ENCODE measurements around the gene SLC25A21.
"Not testable (repeated sequence)": the region's sequence is repeated elsewhere in the genome, so short reads cannot be mapped to it uniquely, and the experiment has no call there.

SLC25A21 gene

DNA sequence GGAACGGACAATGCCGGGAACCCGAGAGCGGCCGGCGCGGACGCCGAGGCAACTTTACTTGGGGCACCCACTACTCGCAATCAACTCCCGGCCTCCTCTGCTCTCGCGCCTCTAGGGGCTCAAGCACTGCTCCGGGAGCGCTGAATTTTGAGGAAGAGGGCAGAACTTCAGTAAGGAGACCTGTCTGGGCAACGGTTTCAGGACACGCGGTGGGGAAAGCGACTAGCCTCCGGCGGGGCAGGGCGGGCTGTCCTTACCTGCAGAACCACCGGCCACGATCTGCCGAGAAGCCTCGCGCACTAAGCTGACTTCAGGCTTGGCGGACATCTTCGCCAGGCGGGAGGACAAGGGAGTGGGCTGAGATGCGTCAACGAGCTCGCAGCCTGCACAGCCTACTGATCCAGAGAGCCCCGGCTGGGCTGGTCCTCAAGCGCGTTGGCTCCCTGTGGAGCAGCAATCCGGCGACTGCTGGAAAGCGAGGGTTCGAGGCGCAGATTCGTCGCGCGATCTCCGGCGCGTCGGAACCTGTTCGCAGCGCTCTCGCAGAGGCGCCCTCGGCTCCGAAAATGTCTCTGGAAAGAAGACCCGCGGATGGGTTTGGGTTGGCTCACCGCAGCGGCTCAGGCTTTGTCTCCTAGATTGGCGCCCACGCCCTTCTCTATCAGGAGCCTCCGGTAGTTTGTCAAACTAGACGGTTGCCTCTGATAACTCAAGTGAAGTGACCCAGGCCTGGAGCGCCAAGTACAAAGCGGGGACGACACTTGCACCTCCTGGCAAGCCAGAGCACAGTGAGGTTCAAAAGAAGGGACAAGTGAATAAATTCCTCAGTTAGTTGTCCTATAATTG is at the start of gene SLC25A21:
SLC25A21 (minus strand) TSS at position 583 of the 846 bp plus-strand sequence.
- peak; percentile 83 for DNase-seq (ENCODE audit: low read depth)

DNA sequence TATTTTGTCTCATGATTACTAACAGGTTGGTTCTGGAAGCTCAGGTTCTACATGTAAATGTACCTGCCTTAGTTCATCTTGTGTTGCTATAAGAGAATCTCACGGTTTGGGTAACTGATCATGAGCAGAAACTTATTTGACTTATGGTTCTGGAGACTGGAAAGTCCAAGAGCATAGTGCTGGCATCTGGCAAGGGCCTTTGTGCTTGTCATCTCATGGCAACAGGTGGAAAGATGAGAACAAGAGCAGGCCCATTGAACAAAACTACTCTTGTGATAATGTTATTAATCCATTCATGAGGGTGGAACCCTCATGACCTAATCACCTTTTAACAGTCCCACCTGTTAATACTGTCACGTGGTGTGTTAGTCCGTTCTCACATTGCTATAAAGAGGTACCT is 48.7 kb upstream of the SLC25A21 start:
- DNase-seq (ENCODE audit: low read depth): no peak

DNA sequence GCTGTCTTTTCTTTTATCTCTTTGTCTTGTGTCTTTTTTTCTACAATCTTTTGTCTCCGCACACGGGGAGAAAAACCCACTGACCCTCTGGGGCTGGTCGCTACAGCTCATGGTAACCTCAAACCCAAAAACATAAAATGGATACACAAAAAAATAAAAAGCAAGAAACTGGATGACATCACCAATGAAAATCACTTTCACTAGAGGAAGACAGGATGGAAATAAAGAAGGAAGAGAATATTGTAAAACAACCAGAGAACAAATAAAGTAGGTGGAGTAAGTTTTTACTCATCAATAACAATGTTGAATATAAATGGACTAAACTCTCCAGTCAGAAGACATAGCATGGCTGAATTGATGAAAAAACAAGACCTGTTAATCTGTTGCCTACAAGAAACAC is 42.9 kb upstream of the SLC25A21 start:
- no peak for DNase-seq (ENCODE audit: low read depth)

DNA sequence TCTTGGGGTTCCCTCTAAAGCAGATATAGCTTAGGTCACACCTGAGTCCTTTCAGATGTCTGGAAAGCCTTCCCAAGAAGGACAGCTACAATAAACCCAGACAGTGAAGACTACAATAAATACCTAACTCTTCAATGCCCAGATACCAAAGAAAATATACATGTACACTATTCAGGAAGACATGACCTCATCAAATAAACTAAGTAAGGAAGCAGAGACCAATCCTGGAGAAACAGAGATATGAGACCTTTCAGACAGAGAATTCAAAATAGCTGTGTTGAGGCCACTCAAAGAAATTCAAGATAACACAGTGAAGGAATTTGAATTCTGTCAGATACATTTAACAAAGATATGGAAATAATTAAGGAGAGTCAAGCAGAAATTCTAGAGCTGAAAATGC is 40.6 kb upstream of the SLC25A21 start:
- DNase-seq (ENCODE audit: low read depth): no peak

DNA sequence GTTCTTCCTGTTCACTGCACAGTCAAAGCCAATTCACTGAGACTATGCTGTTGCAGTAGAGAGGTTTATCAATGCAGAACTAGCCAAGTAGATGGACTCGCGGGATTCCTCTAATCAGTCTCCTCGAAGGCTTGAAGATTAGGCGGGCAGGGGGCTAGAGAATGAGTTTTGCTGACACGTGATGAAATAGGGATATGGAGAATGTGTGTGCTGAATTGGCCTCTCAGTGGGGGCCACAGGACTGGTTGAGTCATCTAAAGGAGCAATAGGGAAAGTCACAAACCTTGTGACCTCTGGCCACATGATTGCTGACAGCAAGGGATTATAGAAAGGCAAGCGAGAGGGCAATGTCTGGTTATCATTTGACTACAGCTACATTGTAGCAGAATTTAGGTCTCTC is 38.0 kb upstream of the SLC25A21 start:
- no peak for DNase-seq (ENCODE audit: low read depth)

DNA sequence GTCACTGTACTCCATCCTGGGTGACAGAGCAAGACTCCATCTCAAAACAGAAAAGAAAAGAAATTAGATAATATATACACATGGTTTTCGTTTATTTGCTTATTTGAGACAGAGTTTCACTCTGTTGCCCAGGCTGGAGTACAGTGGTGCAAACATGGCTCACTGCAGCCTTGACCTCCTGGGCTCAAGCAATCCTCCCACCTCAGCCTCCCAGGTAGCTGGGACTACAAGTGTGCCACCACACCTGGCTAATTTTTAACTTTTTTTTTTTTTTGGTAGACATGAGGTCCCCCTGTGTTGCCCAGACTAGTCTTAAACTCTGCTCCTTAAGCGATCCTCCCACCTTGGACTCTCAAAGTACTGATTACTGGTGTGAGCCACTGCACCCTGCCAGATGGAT is 37.2 kb upstream of the SLC25A21 start:
- not testable (repeated sequence) for DNase-seq (ENCODE audit: low read depth)

DNA sequence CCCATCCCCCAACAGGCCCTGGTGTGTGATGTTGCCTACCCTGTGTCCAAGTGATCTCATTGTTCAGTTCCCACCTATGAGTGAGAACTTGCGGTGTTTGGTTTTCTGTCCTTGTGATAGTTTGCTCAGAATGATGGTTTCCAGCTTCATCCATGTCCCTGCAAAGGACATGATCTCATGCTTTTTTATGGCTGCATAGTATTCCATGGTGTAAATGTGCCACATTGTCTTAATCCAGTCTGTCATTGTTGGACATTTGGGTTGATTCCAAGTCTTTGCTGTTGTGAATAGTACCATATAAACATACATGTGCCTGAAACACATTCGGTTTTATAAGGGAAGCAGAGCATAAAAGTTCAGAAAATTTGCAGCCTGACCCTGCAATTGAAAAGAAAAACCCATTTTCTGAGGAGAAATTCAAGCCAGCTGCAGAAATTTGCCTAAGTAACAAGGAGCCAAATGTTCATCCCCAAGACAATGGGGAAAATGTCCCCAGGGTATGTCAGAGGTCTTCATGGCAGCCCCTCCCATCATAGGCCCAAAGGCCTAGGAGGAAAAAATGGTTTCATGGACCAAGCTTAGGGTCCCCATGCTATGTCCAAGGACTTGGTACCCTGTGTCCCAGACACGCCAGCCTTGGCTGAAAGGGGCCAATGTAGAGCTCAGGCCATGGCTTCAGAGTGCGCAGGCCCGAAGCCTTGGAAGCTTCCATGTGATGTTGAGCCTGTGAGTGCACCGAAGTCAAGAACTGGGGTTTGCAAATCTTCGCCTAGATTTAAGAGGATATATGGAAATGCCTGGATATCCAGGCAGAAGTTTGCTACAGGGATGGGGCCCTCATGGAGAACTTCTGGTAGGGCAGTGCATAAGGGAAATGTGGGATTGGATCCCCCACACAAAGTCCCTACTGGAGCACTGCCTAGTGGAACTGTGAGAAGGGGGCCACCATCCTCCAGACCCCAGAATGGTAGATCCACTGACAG is 33.5 kb upstream of the SLC25A21 start:
- not testable (repeated sequence) for DNase-seq (ENCODE audit: low read depth)

DNA sequence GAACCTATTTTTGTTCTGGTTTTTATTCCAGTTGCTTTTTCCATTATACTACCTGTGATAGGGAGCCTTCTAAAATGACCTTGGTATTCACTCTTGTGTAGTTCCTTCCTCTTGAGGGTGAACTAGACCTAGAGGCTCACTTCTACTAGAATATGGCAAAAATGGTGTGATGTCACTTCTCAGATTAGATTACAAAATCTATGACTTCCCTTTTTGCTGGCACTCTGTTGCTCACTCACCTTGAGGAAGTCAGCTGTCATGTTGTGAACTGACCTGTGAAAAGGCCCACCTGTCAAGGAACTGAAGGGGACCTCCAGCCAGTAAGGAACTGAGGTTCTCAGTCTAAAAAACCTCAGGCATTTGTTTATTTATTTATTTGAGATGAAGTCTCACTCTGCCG is 31.0 kb upstream of the SLC25A21 start:
- no peak for DNase-seq (ENCODE audit: low read depth)

DNA sequence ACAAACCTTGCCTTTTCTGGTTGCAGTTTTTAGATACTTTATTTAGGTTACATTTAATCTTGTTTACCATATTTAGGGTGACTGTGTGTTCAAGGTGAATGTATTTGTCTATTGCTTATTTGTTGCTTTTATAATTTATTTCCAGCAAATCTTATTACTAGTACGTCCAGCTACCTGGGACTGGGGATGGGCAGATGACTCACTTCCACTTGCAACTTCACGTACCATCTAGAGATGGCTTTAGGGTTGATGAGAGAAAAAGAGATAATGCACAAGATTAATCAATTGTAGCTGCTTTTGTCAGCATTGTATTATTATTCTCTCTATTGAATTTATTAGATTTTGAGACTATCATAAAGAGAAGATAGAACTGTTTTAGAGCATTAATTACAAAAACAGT is 30.4 kb upstream of the SLC25A21 start:
- peak; percentile 29 for DNase-seq (ENCODE audit: low read depth)

DNA sequence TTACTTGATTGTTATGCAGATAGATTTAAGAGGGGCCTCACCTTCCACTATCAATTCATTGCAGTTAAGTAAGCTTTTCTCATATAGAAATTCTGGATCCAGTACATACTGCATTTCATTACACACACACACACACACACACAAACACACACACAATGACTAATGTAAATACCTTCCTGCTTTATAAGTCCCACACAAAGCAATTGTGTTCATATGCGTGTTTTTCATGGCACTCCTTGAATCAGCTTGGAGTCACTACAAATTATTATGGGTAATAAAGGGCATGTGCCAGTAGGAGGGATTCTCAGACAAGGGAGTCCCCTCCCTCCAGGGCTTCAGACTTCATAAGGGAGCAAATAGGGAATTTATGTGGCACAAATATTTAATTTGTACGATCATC is 29.9 kb upstream of the SLC25A21 start:
- DNase-seq (ENCODE audit: low read depth): peak; percentile 31

DNA sequence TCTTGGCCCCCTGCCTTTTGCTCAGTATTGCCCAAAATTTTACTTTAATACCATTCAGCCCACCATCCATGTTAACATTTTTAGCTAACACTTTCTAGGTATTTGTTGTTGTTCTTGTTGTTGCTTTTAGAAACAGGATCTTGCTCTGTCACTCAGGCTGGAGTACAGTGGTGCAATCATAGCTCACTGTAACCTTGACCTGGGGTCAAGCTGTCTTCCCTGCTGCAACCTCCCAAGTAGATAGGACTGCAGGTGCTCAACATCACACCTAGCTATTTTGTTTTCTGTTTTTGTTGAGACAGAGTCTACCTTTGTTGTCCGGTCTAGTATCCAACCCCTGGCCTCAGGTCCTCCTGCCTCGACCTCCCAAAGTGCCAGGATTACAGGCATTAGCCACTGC is 29.3 kb upstream of the SLC25A21 start:
- DNase-seq (ENCODE audit: low read depth): no peak

DNA sequence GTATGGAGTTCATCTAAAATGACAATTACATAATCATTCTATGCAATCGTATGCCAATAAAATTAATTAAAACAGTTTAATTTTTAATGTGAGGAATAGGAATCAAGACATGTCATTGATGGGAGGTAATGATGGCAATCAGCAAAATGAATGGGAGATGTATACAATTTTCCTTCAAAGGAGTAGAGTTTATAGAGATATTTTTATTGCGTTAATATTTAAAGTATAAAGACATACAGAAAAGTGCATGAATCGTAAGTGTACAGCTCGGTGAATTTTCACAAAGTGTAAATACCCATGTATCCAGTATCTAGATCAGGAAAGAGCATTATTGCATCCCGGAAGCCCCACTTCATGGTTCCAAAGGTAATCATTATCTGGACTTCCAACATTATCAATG is 26.5 kb upstream of the SLC25A21 start:
- DNase-seq (ENCODE audit: low read depth): no peak

DNA sequence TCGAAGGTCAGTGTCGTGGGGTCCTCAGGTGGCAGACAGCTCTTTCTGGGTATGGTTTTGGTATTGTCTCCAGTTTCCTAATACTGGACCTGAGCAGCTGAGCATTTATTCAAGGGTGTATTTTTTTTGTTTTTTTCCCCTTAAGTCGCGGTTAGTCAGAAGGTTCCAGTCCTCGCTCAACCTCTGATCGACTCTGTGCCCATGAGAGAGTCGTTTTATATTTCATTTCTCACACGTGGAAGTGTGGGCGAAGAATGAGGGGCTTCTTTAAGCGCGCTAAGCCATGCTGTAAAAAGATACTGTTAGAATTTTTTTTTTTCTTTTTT is 25.8 kb upstream of the SLC25A21 start:
- DNase-seq (ENCODE audit: low read depth): no peak

DNA sequence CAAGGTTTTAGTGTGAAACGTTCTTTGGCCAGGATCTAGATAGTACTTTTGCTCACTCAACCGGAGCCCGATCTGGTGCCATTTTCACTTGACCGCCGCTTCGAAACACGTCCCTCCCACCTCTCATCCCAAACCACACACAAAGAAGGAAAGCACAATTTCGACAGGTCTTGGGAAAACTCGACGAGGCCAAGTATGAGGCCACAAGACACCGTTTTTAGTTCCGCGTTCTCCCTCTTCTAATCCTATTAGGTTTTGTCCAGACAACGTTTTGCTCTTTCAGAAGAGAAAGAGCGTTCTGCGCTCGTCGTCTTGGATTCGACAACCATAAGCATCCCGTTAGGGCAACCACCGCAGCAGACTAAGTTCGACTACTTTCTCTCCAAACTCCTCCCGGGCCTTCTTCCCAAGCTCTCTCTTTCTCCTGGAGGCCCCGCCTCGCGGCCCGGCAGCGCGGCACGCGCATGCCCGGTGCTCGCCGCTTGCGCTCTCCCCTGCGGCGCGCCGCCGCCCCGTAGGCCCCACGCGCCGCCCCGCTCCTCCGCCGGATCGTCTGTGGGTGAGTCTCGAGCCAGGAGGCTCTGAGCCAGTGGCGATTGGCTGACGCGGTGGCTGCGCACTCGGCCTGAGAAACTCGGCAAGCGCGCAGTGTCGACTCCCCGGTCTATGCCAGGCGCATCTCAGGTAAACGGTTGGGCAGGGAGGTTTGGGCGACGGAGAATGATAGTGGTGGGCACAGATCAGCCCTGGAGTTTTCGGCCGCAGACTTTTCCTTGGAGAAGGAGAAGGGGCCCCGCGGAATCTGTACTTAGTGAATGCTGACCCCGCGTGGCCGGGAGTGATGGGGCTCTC is 25.2 kb upstream of the SLC25A21 start, which contains the start of gene MIPOL1:
MIPOL1 (plus strand) TSS at position 517 of the 852 bp plus-strand sequence. CDS start 49,952 bp downstream, outside the sequence.
- peak; percentile 91 for DNase-seq (ENCODE audit: low read depth)

DNA sequence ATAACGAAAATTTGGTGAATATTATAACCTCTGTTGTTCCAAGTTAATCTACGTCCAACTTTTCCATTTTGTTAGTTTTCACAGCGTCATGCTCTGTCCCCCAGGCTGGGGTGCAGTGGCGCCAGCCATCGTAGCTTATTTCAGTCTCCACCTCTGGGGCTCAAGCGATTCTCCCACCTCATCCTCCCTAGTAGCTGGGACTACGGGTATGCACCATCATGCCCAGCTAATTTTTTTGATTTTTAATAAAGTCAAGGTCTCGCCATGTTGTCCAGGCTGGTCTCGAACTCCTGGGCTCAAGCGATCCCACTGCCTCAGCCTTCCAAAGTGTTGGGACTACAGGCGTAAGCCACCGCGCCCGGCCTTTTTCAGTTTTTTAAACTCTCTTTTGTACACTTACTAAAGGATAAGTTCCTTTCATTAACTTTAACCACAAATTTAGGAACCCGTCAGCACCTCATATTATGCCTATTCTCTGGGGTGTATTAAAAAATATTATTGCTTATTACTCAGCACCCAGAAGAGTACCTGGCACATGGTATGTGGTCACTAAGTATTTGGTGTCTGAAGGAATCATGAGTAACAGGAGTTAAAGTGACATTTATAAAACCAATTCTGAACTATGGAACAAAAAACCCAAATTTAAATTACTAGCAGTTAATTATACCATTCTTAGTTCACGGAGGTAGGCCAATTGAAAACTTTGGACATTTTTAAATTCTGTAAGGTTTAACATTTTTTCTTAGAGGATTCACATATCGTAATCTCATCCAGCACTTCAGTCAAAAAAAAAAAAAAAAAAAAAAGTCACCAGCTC is 24.4 kb upstream of the SLC25A21 start:
- DNase-seq (ENCODE audit: low read depth): no peak

DNA sequence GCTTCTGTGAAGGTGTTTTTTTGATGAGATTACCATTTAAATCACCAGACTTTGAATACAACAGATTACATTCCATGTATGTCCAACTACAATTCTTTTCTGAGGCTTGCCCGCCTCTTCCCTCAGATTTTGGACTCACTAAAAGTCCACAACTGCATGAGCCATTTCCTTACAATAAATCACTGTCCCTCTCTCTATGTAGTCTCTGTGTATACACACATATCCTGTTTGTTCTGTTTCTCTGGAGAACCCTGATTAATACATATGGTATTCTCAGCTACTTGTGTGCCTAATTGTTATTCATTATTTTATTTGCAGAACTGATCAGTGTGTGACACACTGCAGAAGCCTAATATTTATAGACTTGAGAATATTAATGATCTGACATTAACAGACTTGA is 22.9 kb upstream of the SLC25A21 start:
- DNase-seq (ENCODE audit: low read depth): peak; percentile 12

DNA sequence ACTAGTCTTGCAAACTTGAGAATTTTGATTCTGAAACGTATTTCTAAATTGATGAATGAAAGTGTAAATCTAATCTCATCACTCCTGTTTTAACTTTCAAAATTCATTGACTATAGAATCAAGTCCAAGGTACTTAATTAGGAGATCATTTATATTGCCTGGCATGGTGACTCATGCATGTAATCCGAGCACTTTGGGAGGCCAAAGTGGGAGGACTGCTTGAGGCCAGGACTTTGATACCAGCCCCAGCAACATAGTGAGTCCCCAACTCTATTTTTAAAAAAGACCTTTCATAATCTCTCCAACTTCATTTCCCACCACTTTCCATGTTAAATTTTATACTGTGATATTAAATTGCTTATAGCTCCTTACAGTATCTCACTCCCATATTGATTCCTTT is 22.3 kb upstream of the SLC25A21 start:
- DNase-seq (ENCODE audit: low read depth): no peak

DNA sequence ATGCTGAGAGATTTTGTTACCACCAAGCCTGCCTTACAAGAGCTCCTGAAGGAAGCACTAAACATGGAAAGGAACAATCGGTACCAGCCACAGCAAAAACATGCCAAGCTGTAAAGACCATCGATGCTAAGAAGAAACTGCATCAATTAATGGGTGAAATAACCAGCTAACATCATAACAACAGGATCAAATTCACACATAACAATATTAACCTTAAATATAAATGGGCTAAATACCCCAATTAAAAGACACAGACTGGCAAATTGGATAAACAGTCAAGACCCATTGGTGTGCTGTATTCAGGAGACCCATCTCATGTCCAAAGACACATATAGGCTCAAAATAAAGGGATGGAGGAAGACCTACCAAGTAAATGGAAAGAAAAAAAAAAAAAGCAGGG is 17.3 kb upstream of the SLC25A21 start:
- DNase-seq (ENCODE audit: low read depth): not testable (repeated sequence)

DNA sequence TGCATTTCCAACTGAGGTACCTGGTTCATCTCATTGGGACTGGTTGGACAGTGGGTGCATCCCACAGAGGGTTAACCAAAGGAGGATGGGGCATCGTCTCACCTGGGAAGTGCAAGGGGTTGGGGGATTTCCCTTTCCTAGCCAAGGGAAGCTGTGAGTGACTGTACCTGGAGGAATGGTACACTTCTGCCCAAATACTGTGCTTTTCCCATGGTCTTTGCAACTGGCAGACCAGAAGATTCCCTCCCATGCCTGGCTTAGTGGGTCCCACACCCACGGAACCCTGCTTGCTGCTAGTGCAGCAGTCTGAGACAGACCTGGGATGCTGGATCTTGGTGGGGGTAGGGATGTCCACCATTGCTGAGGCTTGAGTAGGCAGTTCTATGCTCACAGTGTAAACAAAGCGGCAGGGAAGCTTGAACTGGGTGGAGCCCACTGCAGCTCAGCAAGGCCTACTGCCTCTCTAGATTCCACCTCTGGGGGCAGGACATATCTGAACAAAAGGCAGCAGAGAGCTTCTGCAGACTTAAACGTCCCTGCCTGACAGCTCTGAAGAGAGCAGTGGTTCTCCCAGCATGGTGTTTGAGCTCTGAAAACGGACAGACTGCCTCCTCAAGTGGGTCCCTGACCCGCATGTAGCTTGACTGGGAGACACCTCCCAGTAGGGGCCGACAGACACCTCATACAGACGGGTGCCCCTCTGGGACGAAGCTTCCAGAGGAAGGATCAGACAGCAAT is 15.6 kb upstream of the SLC25A21 start:
- not testable (repeated sequence) for DNase-seq (ENCODE audit: low read depth)

DNA sequence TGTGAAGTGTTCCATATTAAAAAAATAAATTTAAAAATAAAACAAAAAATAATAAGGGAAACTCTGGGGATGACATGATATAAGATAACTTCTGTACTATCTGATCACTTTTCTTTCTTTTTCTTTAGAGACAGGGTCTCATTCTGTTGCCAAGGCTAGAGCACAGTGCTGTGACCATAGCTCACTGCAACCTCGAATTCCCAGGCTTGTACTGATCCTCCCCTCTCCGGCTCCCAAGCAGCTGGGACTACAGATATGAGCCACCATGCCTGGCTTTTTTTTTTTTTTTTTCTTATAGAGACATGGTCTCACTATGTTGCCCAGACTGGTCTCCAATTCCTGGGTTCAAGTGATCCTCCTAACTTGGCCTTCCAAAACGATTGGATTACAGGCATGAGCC is 14.9 kb upstream of the SLC25A21 start:
- no peak for DNase-seq (ENCODE audit: low read depth)
